GM13977 (cell line): ENCODE measurements around the gene ARAP1.

Experiments
- DNase-seq: peaks from one replicate; pipeline ENCODE4 v3.0.0; 2012; ENCODE audit warnings: low spot score
- in situ Hi-C: fragments of 300-500 bp; cut with MboI; formaldehyde crosslinking; loops from one replicate; pipeline ENCODE4 v1.12.0; 2022; ENCODE audit warnings: low sequenced_read_pairs, low pct_unique_long_range_greater_than_20kb, mixed read lengths, inconsistent platforms; ENCODE audit not compliant: unreplicated experiment
- TF ChIP-seq, protein P1 (sequence below): IDR thresholded peaks from 2 replicates; pipeline ENCODE4 v1.5.1; 2012; ENCODE audit warnings: mild to moderate bottlenecking, control low read depth; ENCODE audit not compliant: insufficient read depth; ENCODE audit errors: extremely low read depth, missing control alignments

The ARAP1 gene

DNA sequence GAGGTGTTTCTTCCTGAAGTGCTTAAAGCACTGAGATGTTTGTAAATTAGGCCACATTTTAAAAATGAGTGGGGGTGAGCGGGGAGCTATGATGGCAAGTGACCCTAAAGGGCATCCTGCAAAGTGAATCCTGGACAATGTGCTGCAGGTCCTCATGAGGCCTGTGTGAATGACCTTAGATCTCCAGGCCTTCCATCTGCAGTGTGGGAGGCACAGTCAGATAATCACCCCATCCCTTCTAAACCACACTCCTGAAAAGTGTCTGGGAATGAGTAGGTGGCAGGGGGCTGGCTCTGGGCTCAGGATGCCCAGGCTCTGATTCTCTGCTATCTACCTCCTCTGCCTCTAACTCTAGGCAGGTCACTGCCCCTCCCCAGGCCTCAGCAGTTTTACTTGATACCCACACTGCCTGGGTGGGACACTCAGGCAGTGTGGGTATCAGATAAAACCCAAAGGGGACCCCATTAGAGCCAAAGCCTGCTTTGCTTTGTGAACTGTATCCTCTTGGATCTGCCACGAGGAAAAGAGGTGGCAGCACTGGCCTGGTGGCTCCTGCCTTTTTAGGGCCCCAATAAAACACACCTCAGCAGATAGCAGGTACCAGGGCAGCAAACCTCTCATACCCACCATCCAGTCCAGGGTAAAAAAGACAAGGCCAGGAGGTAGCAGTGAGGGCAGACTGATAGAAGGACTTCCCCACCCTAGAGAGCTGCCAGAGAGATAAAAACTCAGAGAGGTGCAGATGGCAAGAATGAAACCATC is 31.1 kb upstream of the ARAP1 start:
- TF ChIP-seq, protein P1, sequence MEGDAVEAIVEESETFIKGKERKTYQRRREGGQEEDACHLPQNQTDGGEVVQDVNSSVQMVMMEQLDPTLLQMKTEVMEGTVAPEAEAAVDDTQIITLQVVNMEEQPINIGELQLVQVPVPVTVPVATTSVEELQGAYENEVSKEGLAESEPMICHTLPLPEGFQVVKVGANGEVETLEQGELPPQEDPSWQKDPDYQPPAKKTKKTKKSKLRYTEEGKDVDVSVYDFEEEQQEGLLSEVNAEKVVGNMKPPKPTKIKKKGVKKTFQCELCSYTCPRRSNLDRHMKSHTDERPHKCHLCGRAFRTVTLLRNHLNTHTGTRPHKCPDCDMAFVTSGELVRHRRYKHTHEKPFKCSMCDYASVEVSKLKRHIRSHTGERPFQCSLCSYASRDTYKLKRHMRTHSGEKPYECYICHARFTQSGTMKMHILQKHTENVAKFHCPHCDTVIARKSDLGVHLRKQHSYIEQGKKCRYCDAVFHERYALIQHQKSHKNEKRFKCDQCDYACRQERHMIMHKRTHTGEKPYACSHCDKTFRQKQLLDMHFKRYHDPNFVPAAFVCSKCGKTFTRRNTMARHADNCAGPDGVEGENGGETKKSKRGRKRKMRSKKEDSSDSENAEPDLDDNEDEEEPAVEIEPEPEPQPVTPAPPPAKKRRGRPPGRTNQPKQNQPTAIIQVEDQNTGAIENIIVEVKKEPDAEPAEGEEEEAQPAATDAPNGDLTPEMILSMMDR = no peak
- in situ Hi-C loops = no loop called here
- no peak for DNase-seq

DNA sequence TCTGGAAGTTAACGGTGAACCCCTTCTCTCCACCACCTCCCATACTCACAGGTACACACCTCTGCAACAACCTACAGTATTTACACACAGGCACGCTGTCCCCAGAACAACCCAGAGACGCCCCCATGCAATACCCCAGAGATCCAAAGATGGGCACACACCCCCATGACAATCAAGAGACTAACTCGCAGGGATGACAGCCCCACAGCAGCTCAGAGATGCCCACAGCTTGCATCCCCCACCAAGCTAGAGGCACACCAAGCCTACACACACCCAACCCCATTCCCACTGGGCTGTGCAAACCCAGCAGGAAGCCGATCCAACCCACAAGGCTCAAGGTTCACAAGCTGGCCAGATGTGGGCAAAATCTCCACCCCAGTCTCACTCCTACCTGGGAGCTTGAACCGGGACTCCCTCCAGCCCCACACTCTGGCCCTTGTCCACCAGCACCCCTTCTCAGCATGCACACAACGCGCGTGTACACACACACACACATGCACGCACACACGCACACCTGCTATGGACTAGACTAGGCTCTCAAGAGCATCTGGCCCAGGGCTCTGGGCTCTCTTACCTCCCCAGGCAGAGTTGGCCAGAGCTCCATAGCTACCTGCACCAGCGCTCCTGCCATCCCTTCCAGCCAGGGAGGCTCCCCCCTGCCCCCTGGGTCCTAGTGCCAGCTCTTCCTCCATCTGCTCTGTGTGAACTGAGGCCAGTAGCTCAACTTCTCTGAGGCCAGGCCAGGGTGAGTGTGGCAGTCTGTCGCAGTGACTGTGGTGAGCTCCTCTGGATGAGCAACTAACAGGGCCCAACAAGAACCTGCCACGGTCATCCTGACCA is 30.1 kb upstream of the ARAP1 start:
- in situ Hi-C loops = no loop called here
- TF ChIP-seq, protein P1 = no peak
- no peak for DNase-seq

DNA sequence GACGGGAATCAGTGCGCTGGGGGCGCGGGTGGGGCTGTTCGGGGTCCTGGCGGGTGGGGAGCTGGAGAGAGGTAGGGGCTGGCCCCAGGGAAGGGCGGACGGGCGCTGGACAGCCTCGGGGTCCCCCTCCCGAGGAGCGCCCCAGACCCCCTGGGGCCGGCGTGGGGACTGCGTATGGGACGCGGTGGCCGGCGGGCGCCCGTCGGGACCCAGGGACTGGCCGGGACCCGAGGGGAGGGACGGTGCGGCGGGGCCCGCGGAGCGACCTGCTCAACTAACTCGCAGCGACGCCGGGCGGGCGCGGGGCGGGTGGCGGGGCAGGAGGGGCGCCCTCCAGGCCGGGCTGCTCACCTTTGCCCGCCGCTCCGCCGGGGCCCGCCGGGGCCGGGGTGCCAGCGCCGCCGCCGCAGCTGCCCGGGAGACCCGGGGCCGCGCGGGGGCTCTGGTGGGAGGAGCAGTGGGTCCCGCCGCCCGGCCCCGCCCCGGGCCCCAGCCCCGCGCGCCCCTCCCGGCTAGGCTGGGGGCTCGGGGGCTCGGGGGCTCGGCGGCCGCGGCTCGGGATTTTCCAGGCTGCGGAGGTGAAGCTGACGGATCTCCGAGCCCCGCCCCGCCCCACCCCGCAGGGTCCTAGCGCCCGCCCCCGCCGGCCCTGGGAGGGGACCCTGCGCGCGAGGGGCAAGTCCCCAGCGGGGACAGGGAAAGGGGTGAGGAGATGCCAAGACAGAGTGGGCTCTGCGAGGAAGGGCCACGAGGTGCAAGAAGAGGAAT is 29.3 kb upstream of the ARAP1 start:
- TF ChIP-seq, protein P1 = no peak
- in situ Hi-C loops = no loop called here
- peak; percentile 89 for DNase-seq

DNA sequence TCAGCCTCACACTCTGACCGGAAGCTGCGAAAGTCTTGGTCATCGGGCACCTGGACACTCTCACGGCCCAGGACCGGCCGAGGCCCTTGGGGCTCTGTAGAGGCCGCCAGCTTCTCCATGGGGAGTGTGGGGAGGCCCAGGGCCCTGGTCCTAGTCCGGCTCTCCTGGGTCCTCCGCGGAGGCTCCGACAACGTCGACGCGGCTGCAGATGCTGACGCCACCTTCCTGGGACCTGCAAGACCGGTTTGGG is 28.8 kb upstream of the ARAP1 start:
- no peak for DNase-seq
- in situ Hi-C loops = no loop called here
- TF ChIP-seq, protein P1 = no peak

DNA sequence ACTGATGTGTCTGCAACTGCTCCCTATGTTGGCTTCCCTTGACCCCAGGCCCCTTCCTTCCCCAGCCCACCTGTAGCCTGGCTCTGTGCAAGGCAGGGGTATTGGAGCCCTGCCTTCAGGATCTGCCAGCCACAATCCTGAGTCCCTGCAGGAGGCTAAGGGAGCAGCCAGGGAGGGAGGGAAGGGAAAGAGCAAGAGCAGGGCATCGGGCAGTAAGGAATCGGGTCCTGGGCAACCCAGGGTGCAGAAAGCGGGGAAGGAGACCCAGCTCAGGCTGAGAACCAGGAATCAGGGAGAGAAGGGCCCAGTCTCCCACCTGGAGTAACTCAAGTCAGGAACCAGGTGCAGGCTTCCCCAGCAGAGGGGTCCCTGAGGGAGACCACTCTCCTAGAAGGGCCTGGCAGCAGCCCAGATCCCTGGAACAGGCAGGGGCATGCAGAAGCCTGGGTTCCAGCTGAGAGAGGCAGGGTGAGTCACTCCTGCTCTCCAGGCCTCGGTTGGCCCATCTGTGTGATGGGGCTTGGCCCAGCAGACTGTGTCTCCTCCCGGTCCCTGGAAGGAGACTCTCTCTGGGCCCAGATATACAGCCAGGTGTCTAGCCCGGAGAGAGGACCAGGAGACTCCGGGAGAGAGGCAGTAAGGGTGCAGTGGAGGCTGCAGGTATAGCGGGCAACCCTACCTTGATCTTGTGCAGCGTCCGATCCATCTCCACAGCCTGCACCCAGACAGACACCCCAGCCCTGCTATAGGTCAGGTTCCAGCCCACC is 28.3 kb upstream of the ARAP1 start:
- in situ Hi-C loops = no loop called here
- TF ChIP-seq, protein P1 = no peak
- DNase-seq = no peak
